GM12872 (cell line): Measurements from ENCODE around the gene FAM43A.

Experiments
- TF ChIP-seq, protein P1 (sequence below): IDR thresholded peaks from 3 replicates; pipeline ENCODE4 v1.5.1; 2011; ENCODE audit warnings: low read depth, mild to moderate bottlenecking, low read length, moderate library complexity; ENCODE audit not compliant: insufficient read depth

FAM43A gene

DNA sequence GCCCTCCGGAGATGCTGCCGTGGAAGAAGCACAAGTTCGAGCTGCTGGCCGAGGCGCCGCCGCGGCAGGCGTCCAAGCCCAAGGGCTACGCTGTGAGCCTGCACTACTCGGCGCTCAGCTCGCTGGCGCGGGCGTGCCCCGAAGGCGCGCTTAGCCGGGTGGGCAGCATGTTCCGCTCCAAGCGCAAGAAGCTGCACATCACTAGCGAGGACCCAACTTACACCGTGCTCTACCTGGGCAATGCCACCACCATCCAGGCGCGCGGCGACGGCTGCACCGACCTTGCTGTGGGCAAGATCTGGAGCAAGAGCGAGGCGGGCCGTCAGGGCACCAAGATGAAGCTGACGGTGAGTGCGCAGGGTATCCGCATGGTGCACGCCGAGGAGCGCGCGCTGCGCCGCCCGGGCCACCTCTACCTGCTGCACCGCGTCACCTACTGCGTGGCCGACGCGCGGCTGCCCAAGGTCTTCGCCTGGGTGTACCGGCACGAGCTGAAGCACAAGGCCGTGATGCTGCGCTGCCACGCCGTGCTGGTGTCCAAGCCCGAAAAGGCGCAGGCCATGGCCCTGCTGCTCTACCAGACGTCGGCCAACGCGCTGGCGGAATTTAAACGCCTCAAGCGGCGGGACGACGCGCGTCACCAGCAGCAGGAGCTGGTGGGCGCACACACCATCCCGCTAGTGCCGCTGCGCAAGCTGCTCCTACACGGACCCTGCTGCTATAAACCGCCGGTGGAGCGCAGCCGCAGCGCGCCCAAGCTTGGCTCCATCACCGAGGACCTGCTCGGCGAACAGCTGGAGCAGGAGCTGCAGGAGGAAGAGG lies 1.3 kb downstream of the FAM43A start:
- TF ChIP-seq, protein P1, sequence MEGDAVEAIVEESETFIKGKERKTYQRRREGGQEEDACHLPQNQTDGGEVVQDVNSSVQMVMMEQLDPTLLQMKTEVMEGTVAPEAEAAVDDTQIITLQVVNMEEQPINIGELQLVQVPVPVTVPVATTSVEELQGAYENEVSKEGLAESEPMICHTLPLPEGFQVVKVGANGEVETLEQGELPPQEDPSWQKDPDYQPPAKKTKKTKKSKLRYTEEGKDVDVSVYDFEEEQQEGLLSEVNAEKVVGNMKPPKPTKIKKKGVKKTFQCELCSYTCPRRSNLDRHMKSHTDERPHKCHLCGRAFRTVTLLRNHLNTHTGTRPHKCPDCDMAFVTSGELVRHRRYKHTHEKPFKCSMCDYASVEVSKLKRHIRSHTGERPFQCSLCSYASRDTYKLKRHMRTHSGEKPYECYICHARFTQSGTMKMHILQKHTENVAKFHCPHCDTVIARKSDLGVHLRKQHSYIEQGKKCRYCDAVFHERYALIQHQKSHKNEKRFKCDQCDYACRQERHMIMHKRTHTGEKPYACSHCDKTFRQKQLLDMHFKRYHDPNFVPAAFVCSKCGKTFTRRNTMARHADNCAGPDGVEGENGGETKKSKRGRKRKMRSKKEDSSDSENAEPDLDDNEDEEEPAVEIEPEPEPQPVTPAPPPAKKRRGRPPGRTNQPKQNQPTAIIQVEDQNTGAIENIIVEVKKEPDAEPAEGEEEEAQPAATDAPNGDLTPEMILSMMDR, result no peak

- TF ChIP-seq, protein P1, result peak; percentile 65
Observed at GRCh38 chr3:194687638-194688199, 2.0 kb downstream of the FAM43A start.

DNA sequence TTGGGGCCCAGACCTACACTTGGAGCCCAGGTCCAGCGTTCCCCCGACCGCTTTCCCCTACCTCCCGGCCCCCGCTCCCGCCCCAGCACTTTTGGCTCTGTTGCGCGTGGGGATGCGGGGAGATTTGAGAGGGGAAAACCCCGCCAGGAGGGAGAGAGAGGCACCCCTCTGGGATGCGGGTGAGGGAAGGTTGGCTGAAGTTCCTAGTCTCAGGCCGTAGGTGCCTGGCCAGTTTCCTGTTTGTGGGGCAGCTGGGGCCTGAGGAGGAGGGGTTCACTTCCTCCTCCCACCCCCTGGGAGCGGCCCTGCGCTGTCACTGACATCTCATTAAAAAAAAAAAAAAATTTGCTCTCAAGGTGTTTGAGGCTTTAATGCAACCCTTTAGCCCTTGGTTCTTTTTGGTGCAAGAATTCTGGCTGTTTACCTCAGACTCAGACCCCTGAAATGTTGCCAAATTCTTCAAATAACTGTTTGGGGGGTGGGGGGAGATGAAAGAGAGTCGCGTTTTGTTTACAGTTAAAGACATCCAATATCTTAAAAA lies 2.6 kb downstream of the FAM43A start:
- TF ChIP-seq, protein P1, result no peak

DNA sequence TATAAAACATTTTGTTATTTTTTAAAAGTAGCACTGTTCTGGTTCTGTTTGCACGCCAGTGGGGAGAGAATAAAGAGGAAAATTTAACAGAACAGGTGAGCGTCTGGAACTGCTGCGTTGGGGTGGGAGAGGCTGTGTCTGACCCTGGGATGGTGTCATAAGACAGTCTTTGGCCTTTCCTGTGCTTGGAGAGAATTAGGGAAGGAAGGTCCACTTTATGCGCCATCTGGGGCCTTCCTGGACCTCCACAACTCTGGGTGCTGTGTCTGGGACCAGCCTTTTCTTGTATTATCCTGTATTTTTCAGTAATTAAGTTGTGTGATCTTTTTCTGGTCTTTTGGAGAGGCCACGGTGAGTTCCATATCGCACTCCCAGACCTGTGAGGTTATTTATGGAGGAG lies 3.3 kb downstream of the FAM43A start:
- TF ChIP-seq, protein P1, result no peak

DNA sequence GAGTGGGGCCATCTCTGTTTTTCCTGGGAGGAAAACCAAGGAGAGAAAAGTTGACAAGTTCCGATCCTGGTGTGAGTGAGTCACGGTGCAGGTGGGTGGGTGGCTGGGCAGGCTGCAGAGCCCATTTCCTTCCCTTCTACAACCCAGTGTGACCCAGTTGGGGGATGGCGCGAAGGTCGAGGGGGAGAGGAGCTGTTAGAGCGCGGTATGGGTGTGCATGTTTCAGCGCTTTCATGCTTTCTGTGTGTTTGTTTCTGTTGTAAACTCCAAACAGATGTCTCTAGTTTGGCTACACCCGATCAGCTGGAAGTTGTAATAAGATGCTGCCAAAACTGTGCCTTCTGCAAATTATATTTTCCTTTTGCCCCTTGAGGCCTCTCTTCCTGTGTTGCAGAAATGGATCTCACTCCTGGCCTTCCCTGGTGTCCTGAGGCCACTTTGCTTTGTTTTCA lies 3.8 kb downstream of the FAM43A start:
- TF ChIP-seq, protein P1, result no peak

DNA sequence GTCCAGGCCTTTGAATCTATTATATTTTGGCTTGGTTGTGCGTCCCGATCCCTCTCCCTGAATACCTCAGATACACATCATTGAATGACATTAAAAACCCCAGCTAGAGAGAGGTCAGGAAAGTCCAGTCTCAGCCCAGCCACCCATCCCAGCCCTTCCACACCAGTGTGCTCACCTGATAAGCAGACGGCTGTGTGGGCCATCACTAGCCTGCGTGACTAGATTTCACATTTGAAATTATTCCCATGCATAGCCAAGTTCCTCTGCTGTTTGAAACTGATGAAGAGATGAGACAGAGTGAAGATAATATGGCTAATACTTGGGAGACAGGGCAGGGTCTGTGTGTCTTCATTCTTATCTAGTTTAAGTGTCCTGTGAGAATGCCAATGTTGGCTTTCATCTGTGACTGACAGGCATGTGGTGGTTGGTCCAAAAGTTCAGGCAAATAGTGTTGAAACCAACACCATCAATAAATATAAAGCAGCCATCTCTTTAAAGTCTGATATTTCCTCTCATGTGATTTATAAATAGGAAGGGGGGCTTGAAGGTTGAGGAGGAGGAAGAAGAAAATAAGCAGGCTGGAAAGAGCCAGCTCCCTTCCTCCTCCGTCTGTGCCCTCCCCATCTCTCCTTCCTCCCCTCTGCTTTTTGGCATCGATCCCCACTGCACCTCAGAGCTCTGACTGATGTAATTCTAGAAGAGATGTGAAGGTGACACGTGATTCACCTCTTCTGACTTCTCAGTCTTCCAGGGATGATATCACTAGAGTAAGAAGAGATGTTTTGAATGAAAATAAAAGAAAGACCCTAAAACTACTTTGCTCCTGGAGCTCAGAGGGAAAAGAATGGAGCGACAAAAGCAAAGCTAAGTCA lies 5.1 kb downstream of the FAM43A start:
- TF ChIP-seq, protein P1, result no peak
